IPS DF 6.9 (cell line): ENCODE measurements around the gene HYI.

Experiments used
- DNase-seq: peaks from one replicate; pipeline ENCODE4 v3.0.0-alpha.2; 2013; ENCODE audit warnings: low read depth, low spot score
- H3K27ac ChIP-seq: one replicate; pipeline ENCODE4 v1.5.1; 2013; ENCODE audit warnings: low read length, control low read depth
- H3K27me3 ChIP-seq: 2 replicates; pipeline ENCODE4 v1.6.1; 2013; ENCODE audit warnings: mild to moderate bottlenecking, low read length; ENCODE audit not compliant: control insufficient read depth, insufficient read depth
- H3K36me3 ChIP-seq: 2 replicates; pipeline ENCODE4 v1.6.1; 2013; ENCODE audit warnings: low read length; ENCODE audit not compliant: control insufficient read depth, insufficient read depth
- H3K4me1 ChIP-seq: 2 replicates; pipeline ENCODE4 v1.6.1; 2013; ENCODE audit warnings: low read length; ENCODE audit not compliant: control insufficient read depth, insufficient read depth
- H3K4me3 ChIP-seq: 2 replicates; pipeline ENCODE4 v1.5.1; 2013; ENCODE audit warnings: mild to moderate bottlenecking, low read length
- H3K9me3 ChIP-seq: 2 replicates; pipeline ENCODE4 v1.6.1; 2013; ENCODE audit warnings: low read length, inconsistent platforms; ENCODE audit not compliant: control insufficient read depth, insufficient read depth
- WGBS: extraction: QIAGEN DNeasy Blood & Tissue Kit; methylation state at CpG from one replicate; pipeline ENCODE4 v1.1.7; 2013; ENCODE audit warnings: mixed read lengths, missing lambda C conversion rate; ENCODE audit not compliant: insufficient read length, insufficient coverage; 5-methylcytosine and 5-hydroxymethylcytosine counted together

HYI gene

GRCh38 chr1:43444151-43444828, 9.4 kb downstream of the HYI start:
- H3K4me1 ChIP-seq: no peaks in the 10 kb centered on the region
- no peak overlapping the region for H3K27ac ChIP-seq
- WGBS: no CpG with 5 or more reads among the region's 13 CpGs
- no peak for DNase-seq
- H3K36me3 ChIP-seq: peaks cover 19% of the 10 kb centered on the region
- H3K9me3 ChIP-seq: no peaks in the 10 kb centered on the region
- H3K27me3 ChIP-seq: no peaks in the 10 kb centered on the region
- H3K4me3 ChIP-seq: no peak overlapping the region

GRCh38 chr1:43443197-43443946, 10.4 kb downstream of the HYI start:
- Histone ChIP-seq H3K27ac (no peak overlapping the region), H3K4me3 (no peak overlapping the region), H3K9me3 (no peaks in the 10 kb centered on the region), H3K36me3 (peaks cover 13% of the 10 kb centered on the region), H3K4me1 (no peaks in the 10 kb centered on the region), H3K27me3 (no peaks in the 10 kb centered on the region)
- no peak for DNase-seq
- WGBS: no CpG with 5 or more reads among the region's 16 CpGs

- Histone ChIP-seq H3K27me3 (no peaks in the 10 kb centered on the region), H3K27ac (no peak overlapping the region), H3K4me3 (no peak overlapping the region), H3K36me3 (peaks cover 13% of the 10 kb centered on the region), H3K9me3 (no peaks in the 10 kb centered on the region), H3K4me1 (no peaks in the 10 kb centered on the region)
- no CpG with 5 or more reads among the region's 12 CpGs for WGBS
- no peak for DNase-seq
These were observed 11.0 kb downstream of the HYI start for GRCh38 chr1:43442756-43443155.

GRCh38 chr1:43441894-43442637, 11.7 kb downstream of the HYI start:
- no peak overlapping the region for H3K27ac ChIP-seq
- WGBS: no CpG with 5 or more reads among the region's 18 CpGs
- H3K4me3 ChIP-seq: no peak overlapping the region
- H3K27me3 ChIP-seq: no peaks in the 10 kb centered on the region
- H3K4me1 ChIP-seq: no peaks in the 10 kb centered on the region
- peaks cover 13% of the 10 kb centered on the region for H3K36me3 ChIP-seq
- no peaks in the 10 kb centered on the region for H3K9me3 ChIP-seq
- DNase-seq: no peak

GRCh38 chr1:43441166-43441893, 12.4 kb downstream of the HYI start:
- no peak for DNase-seq
- no peaks in the 10 kb centered on the region for H3K4me1 ChIP-seq
- WGBS: no CpG with 5 or more reads among the region's 15 CpGs
- no peak overlapping the region for H3K4me3 ChIP-seq
- no peak overlapping the region for H3K27ac ChIP-seq
- H3K9me3 ChIP-seq: no peaks in the 10 kb centered on the region
- H3K36me3 ChIP-seq: peaks cover 9% of the 10 kb centered on the region
- no peaks in the 10 kb centered on the region for H3K27me3 ChIP-seq

GRCh38 chr1:43440358-43440757, 13.4 kb downstream of the HYI start:
- DNase-seq: no peak
- Histone ChIP-seq H3K4me3 (no peak overlapping the region), H3K27ac (no peak overlapping the region), H3K4me1 (no peaks in the 10 kb centered on the region), H3K27me3 (no peaks in the 10 kb centered on the region), H3K36me3 (peaks cover 9% of the 10 kb centered on the region), H3K9me3 (no peaks in the 10 kb centered on the region)
- WGBS: no CpG with 5 or more reads among the region's 7 CpGs

GRCh38 chr1:43439781-43440180, 13.9 kb downstream of the HYI start:
- peaks cover 12% of the 10 kb centered on the region for H3K36me3 ChIP-seq
- no peak overlapping the region for H3K4me3 ChIP-seq
- H3K27me3 ChIP-seq: no peaks in the 10 kb centered on the region
- DNase-seq: no peak
- no CpG with 5 or more reads among the region's 7 CpGs for WGBS
- no peaks in the 10 kb centered on the region for H3K9me3 ChIP-seq
- no peak overlapping the region for H3K27ac ChIP-seq
- H3K4me1 ChIP-seq: no peaks in the 10 kb centered on the region

GRCh38 chr1:43438953-43439581, 14.7 kb downstream of the HYI start:
- Histone ChIP-seq H3K27ac (no peak overlapping the region), H3K36me3 (peaks cover 12% of the 10 kb centered on the region), H3K27me3 (no peaks in the 10 kb centered on the region), H3K9me3 (no peaks in the 10 kb centered on the region), H3K4me1 (no peaks in the 10 kb centered on the region), H3K4me3 (no peak overlapping the region)
- WGBS: no CpG with 5 or more reads among the region's 10 CpGs
- DNase-seq: no peak

- no peaks in the 10 kb centered on the region for H3K4me1 ChIP-seq
- no peaks in the 10 kb centered on the region for H3K27me3 ChIP-seq
- H3K9me3 ChIP-seq: no peaks in the 10 kb centered on the region
- H3K36me3 ChIP-seq: peaks cover 14% of the 10 kb centered on the region
- H3K4me3 ChIP-seq: no peak overlapping the region
- no peak for DNase-seq
- no peak overlapping the region for H3K27ac ChIP-seq
- no CpG with 5 or more reads among the region's 8 CpGs for WGBS
These were observed 15.2 kb downstream of the HYI start for GRCh38 chr1:43438576-43438952.

- H3K9me3 ChIP-seq: no peaks in the 10 kb centered on the region
- no peak for DNase-seq
- WGBS: no CpG with 5 or more reads among the region's 3 CpGs
- no peaks in the 10 kb centered on the region for H3K27me3 ChIP-seq
- H3K4me3 ChIP-seq: no peak overlapping the region
- H3K36me3 ChIP-seq: peaks cover 13% of the 10 kb centered on the region
- no peaks in the 10 kb centered on the region for H3K4me1 ChIP-seq
- H3K27ac ChIP-seq: no peak overlapping the region
These were observed 15.7 kb downstream of the HYI start for GRCh38 chr1:43438006-43438405.
